ENCODE measurements around the gene TRAM2. TPM values are rescaled to one million over a fixed set of nuclear protein-coding genes. Genes with fewer than 3 reads are reported as not detected.

TRAM2 gene
- total and polyA plus RNA-seq, 9 of the 15 experiments (the other 6 are each of a cell fraction or from before 2014, with no cell fraction given): 2.6 to 13.3 (median 8.9) TPM

DNA sequence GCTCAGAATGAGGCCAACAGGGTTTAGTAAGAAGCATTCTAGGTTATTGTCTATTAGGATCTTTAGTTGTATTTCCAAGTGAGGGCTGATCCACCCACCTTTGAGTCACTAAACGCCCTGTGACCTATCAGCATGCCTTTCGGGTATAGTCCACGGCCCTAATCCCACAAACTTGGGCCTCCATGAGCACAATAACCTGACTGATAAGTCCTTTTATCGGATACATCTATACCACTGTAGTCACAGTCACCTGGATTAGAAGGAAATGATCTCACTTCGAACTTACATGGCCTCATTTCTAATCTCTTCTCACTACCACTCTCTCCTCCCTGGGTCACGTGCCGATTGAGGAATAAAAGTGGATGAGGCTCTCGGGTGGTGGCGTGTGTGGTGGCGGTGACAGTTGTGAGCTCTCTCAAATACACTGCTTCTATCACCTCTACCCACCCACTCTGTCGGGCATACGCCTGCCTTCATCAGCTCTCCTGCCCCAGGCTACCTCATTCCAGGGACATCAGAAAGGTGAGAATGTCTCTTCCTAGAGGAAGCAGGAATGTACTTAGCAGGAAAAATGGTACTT lies 65.2 kb downstream of the TRAM2 start (continued):
- TF ChIP-seq, protein P1, sequence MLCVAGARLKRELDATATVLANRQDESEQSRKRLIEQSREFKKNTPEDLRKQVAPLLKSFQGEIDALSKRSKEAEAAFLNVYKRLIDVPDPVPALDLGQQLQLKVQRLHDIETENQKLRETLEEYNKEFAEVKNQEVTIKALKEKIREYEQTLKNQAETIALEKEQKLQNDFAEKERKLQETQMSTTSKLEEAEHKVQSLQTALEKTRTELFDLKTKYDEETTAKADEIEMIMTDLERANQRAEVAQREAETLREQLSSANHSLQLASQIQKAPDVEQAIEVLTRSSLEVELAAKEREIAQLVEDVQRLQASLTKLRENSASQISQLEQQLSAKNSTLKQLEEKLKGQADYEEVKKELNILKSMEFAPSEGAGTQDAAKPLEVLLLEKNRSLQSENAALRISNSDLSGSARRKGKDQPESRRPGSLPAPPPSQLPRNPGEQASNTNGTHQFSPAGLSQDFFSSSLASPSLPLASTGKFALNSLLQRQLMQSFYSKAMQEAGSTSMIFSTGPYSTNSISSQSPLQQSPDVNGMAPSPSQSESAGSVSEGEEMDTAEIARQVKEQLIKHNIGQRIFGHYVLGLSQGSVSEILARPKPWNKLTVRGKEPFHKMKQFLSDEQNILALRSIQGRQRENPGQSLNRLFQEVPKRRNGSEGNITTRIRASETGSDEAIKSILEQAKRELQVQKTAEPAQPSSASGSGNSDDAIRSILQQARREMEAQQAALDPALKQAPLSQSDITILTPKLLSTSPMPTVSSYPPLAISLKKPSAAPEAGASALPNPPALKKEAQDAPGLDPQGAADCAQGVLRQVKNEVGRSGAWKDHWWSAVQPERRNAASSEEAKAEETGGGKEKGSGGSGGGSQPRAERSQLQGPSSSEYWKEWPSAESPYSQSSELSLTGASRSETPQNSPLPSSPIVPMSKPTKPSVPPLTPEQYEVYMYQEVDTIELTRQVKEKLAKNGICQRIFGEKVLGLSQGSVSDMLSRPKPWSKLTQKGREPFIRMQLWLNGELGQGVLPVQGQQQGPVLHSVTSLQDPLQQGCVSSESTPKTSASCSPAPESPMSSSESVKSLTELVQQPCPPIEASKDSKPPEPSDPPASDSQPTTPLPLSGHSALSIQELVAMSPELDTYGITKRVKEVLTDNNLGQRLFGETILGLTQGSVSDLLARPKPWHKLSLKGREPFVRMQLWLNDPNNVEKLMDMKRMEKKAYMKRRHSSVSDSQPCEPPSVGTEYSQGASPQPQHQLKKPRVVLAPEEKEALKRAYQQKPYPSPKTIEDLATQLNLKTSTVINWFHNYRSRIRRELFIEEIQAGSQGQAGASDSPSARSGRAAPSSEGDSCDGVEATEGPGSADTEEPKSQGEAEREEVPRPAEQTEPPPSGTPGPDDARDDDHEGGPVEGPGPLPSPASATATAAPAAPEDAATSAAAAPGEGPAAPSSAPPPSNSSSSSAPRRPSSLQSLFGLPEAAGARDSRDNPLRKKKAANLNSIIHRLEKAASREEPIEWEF (CRISPR knock-in tag; IDR thresholded peaks at IDR 0.05): no peak
- no peak for TF ChIP-seq CTCF (IDR thresholded peaks at IDR 0.05 in 2 of 3, conservative IDR thresholded peaks at IDR 0.05 in 1 of 3; ENCODE audit: insufficient read depth in 2 of 3, low read depth in 1 of 3, low read length in 3 of 3)
- TF ChIP-seq NUFIP1 (IDR thresholded peaks at IDR 0.05; ENCODE audit: partially characterized antibody): no peak
- TF ChIP-seq KLF13 (tag; IDR thresholded peaks at IDR 0.05; ENCODE audit: borderline replicate concordance, low read depth): no peak
- TF ChIP-seq ZNF12 (CRISPR knock-in tag; IDR thresholded peaks at IDR 0.05): no peak
- TF ChIP-seq SMARCA5 (IDR thresholded peaks at IDR 0.05): no peak
- TF ChIP-seq ZNF408 (CRISPR knock-in tag; IDR thresholded peaks at IDR 0.05; ENCODE audit: low read depth): no peak
- peak; percentile 60 for TF ChIP-seq JUN (IDR thresholded peaks at IDR 0.05; ENCODE audit: borderline replicate concordance, low read depth, low read length)
- TF ChIP-seq JUN (CRISPR knock-in tag; IDR thresholded peaks at IDR 0.05; ENCODE audit: borderline replicate concordance): no peak
- TF ChIP-seq SRSF1 (IDR thresholded peaks at IDR 0.05; ENCODE audit: low read depth, low read length): no peak
- TF ChIP-seq, protein P2, sequence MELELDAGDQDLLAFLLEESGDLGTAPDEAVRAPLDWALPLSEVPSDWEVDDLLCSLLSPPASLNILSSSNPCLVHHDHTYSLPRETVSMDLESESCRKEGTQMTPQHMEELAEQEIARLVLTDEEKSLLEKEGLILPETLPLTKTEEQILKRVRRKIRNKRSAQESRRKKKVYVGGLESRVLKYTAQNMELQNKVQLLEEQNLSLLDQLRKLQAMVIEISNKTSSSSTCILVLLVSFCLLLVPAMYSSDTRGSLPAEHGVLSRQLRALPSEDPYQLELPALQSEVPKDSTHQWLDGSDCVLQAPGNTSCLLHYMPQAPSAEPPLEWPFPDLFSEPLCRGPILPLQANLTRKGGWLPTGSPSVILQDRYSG (tag; conservative IDR thresholded peaks at IDR 0.05; ENCODE audit: low read depth): no peak
- TF ChIP-seq SMARCA4 (IDR thresholded peaks at IDR 0.05): peak; percentile 14; the same call in 1 of the 2 replicates
- TF ChIP-seq, protein P3, sequence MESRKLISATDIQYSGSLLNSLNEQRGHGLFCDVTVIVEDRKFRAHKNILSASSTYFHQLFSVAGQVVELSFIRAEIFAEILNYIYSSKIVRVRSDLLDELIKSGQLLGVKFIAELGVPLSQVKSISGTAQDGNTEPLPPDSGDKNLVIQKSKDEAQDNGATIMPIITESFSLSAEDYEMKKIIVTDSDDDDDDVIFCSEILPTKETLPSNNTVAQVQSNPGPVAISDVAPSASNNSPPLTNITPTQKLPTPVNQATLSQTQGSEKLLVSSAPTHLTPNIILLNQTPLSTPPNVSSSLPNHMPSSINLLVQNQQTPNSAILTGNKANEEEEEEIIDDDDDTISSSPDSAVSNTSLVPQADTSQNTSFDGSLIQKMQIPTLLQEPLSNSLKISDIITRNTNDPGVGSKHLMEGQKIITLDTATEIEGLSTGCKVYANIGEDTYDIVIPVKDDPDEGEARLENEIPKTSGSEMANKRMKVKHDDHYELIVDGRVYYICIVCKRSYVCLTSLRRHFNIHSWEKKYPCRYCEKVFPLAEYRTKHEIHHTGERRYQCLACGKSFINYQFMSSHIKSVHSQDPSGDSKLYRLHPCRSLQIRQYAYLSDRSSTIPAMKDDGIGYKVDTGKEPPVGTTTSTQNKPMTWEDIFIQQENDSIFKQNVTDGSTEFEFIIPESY (CRISPR knock-in tag; IDR thresholded peaks at IDR 0.05): no peak
